HTR-8/SVneo (cell line): ENCODE results near the gene GLO1.

Experiments used
- DNase-seq: peaks from one replicate; pipeline ENCODE4 v3.0.0; 2011; ENCODE audit warnings: low spot score, mixed read lengths; ENCODE audit not compliant: insufficient read length
- FAIRE-seq: peaks from 2 replicates; lab custom pipeline; 2011; peaks lifted over from hg19 to GRCh38; lab: Jason Lieb, UNC

Gene GLO1

GRCh38 chr6:38676236-38676973, 26.5 kb downstream of the GLO1 start:
- no peak for DNase-seq
- FAIRE-seq: no peak

GRCh38 chr6:38673397-38674165, 29.4 kb downstream of the GLO1 start:
- DNase-seq (no peak), FAIRE-seq (no peak)

GRCh38 chr6:38671885-38672467, 31.0 kb downstream of the GLO1 start:
- DNase-seq (peak; percentile 56), FAIRE-seq (peak; percentile 33)

- FAIRE-seq (no peak), DNase-seq (no peak)
Observed at GRCh38 chr6:38658418-38659167, 44.4 kb downstream of the GLO1 start.

GRCh38 chr6:38656896-38657295, 46.0 kb downstream of the GLO1 start:
- DNase-seq (no peak), FAIRE-seq (no peak)

GRCh38 chr6:38654263-38654662, 48.7 kb downstream of the GLO1 start:
- no peak for FAIRE-seq
- DNase-seq: no peak

- no peak for FAIRE-seq
- DNase-seq: no peak
Observed at GRCh38 chr6:38651121-38651784, 51.7 kb downstream of the GLO1 start.

- FAIRE-seq (no peak), DNase-seq (no peak)
Observed at GRCh38 chr6:38650207-38650752, 52.7 kb downstream of the GLO1 start.

- DNase-seq (no peak), FAIRE-seq (no peak)
Observed at GRCh38 chr6:38649744-38650143, 53.2 kb downstream of the GLO1 start.

GRCh38 chr6:38648629-38649028, 54.3 kb downstream of the GLO1 start:
- no peak for FAIRE-seq

GRCh38 chr6:38646166-38646878, 56.6 kb downstream of the GLO1 start:
- FAIRE-seq (peak; percentile 16), DNase-seq (no peak)

More at GRCh38 chr6:38648629-38649028, 54.3 kb downstream of the GLO1 start:
- no peak for DNase-seq

- FAIRE-seq (no peak), DNase-seq (no peak)
Observed at GRCh38 chr6:38644951-38645350, 58.0 kb downstream of the GLO1 start.

- DNase-seq (no peak), FAIRE-seq (no peak)
Observed at GRCh38 chr6:38640216-38640909, 62.6 kb downstream of the GLO1 start.

- DNase-seq (peak; percentile 78), FAIRE-seq (peak; percentile 89)
Observed at GRCh38 chr6:38639498-38640215, 63.3 kb downstream of the GLO1 start, which contains the start of gene BTBD9. Gene BTBD9, minus strand, starts transcription at chr6:38639929.

- DNase-seq (peak; percentile 27), FAIRE-seq (no peak)
Observed at GRCh38 chr6:38638941-38639497, 63.9 kb downstream of the GLO1 start.

- FAIRE-seq: no peak
- no peak for DNase-seq
Observed at GRCh38 chr6:38637756-38638155, 65.2 kb downstream of the GLO1 start.

- FAIRE-seq: no peak
- no peak for DNase-seq
Observed at GRCh38 chr6:38636027-38636426, 66.9 kb downstream of the GLO1 start.
